Activated CD8-positive, alpha-beta memory T cell treated with anti-CD3 and anti-CD28 coated beads, Interleukin-2, amount 50 U/mL, for 24 hours (primary cell): ENCODE data around the gene CARHSP1.
"Not testable (repeated sequence)": the region's sequence is repeated elsewhere in the genome, so short reads cannot be mapped to it uniquely, and the experiment has no call there.

Source experiments
- DNase-seq: peaks from one replicate; pipeline ENCODE4 v3.0.0-alpha.2; 2020; ENCODE audit errors: extremely low read depth

Gene CARHSP1

DNA sequence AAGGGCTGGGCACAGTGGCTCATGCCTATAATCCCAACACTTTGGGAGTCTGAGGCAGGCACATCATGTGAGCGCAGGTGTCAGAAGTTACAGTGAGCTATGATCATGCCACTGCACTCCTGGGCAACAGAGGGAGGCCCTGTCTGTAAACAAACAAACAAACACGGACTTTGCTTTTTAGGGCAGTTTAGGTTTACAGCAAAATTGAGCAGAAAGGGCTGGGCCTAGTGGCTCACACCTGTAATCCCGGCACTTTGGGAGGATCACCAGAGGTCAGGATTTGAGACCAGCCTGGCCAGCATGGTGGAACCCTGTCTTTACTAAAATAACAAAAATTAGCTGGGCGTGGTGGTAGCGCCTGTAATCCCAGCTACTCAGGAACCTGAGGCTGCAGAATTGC is 3.3 kb upstream of the CARHSP1 start:
- no peak for DNase-seq

DNA sequence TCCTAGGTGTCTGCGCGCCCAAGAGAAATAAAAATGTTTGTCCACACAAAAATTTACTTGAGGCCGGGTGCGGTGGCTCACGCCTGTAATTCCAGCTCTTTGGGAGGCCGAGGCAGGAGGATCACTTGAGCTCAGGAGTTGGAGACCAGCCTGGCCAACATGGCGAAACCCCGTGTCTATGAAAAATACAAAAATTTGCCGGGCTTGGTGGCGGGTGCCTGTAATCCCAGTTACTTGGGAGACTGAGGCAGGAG is 1.1 kb upstream of the CARHSP1 start:
- not testable (repeated sequence) for DNase-seq

DNA sequence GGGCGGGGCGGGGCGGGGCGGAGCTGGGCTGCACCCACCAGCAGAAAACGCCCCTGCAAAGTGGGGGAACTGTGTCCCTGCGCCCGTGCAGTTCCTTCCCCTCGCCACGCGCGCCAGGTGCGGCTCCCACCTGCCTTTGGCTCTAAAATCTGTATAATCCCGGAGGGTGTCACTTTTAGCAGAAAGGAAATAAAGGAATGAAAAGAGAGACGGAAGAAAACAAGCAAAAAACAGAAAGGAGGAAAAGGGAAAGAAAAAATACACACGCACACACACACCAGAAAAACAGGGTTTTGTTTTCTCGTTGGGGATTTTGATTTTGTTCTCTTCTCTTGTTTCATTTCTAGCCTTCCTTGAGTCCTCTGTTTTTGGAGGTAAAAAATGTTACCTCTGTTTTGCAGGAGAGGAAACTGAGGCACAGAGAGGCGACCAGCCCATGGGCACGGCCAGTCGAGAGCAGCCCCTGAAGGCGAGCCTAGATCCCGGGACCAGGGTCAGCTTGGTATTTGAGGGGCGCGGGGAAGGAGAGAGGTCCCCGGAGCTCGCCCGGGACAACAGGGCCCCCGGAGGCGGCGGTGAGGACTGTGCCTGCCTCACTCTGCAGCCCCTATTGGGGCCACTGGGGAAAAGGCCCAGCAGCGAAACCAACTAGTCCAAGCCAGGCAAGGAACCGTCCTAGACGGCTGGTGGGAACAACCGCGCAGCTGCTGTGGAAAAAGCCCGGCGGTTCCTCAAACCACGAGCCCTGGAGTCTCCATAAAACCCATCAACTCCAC is 594 bp upstream of the CARHSP1 start:
- no peak for DNase-seq

- DNase-seq: no peak
Observed at GRCh38 chr16:8867932-8868415, 832 bp downstream of the CARHSP1 start.

DNA sequence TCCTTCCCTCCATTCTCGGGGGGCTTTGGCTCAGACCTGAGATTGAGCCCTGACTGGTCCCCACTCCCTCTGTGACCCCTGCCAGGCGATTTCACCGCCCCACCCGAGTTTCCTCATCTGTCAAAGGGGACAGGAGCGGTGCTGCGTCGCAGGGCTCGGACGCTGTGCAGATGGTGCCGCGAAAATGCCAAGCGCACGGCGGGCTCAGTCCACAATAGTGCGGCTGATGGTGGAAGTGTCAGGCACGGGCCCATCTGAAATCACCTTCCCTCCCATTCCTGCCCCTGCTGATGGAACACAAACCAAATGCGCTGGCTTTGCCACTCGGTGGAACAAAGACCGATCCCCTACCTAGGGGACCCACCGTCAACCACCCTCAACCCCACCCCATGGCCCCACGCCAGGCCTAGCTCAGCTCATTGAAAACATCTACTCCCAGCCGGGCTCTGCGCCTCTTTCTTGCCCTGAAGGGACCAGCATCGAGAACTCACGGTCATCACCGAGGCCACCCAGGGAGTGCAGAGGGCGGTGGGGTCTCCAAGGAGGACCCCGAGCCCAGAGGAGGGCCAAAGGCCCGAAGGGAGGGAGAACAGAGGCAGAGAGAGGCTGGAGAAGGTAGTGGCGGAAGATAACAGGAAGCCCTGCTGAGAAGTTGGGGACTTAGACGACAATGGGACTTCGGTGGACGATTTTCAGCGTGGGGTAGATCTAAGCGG is 1.4 kb downstream of the CARHSP1 start:
- no peak for DNase-seq

GRCh38 chr16:8866884-8867215 is 2.0 kb downstream of the CARHSP1 start:
- DNase-seq: no peak

GRCh38 chr16:8866118-8866883 is 2.5 kb downstream of the CARHSP1 start:
- no peak for DNase-seq

GRCh38 chr16:8865145-8865882 is 3.5 kb downstream of the CARHSP1 start:
- DNase-seq: no peak

DNA sequence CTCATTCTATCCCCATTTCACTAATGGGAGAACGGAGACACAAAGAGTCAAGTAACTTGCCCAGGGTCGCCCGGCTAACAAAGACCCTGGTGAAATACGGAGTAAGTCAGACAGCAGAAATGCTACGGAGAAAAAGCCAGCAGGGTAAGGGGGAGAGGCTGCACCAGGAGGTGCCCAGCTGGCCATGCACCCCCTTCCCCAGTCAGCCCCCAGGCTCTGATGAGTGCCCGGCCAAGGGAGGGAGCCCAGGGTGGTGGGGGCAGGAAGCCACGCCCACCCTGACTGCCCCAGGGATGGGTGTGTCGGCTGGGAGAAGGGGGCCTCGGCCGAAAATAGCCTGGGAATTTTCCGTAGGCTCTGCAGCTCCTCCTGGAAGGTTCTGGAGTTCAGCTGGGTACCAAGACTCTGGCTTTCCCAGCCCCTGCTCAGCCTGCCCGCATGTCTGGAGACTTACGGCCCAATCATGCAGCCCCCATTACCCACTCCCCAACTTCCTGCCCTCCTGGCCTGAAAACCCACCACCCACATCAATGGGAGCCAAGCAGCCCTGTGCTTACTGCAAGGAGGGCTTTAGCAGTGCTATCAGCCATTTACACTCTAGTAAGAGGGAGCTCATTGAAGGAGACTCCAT is 4.2 kb downstream of the CARHSP1 start:
- DNase-seq: no peak

DNA sequence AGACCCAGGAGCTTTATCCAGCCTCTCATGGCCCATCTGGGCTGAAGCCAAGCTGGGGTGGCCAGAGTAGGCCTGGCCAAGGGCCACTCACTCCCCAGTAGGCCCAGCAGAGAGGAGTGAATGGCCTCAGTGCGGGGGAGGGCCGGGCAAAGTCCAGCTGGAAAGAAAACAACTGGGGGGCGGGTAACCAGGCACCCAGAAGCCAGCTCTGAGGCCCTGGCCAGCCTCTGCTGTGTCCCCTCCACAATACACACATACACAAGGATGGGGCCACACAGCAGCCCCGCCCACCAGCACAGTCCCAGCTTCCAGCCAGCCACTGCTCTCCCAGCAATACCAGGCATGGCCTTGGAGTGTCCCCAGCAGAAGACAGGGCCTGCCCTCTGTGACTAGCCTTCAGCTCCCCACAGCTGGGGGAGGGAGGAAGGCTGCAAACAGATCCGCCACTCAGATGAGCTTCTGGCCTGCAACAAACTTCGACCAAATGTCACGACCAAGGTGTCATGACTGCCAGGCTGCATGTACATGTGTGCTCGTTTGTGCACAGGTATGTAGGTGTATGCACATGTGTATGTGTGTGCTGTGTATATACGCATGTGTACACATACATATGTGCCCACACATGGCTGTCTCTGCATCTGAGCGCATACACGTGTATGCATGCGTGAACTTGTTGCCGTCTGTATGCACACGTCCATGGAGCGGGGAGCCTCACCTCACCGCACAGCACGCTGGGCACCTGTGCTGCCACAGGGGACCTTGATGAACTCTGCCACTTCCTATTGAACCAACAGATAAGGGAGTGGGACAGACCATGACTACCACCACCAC is 5.0 kb downstream of the CARHSP1 start:
- no peak for DNase-seq

DNA sequence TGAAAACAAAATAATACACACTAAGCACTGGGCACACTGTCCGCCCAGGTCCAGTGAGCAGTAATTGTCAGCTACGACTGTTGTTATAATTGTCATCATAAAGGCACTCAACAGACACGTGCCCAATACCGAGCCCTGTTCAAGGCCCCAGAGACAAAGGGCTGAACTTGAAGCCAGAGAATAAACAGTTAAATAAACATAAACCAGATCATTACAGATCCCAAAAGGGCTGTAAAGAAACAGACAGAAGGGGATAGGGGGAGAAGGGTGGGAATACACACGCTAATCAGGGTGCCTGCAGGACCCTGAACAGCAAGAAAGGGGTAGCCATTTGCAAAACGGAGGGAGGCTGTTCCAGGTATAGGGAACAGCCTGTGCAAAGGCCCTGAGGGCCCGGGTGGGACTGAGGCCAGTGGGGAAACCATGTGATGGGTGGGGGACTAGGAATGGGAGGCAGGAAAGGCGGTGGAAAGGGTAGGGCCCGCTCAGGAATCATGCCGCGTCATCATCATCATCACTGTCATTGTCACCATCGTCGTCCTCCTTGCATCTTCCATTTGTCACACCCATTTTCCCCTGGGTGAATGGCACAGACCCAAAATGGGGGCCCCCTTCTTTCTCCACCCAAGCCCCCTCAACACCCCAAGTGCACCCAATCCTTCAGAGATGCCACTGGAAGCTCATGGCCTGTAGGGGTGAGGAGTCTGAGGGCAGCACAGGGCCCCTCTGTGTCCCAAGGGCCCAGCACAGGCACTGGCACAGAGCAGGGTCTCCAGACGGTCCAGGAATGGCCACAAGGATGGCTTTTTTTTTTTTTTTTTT is 6.3 kb downstream of the CARHSP1 start:
- no peak for DNase-seq

GRCh38 chr16:8861563-8862308 is 7.1 kb downstream of the CARHSP1 start:
- no peak for DNase-seq

- no peak for DNase-seq
Observed at GRCh38 chr16:8859913-8860881, 8.6 kb downstream of the CARHSP1 start.

GRCh38 chr16:8858994-8859912 is 9.6 kb downstream of the CARHSP1 start:
- DNase-seq: no peak

DNA sequence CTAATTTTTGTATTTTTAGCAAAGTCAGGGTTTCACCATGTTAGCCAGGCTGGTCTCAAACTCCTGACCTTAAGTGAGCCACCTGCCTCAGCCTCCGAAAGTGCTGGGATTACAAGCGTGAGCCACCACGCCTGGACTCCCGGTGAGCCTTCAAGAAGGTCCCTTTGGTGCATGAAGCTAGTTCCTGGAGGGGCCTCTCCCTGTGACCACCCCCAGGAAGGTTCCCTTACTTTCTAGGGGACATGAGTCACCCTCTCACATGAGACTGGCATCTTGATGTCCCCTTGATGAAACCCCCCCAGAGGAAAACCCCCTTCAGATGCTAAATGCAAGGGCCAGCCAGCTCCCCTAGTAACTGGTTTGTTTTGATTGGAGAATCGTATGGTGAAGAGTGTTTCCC is 12.8 kb downstream of the CARHSP1 start:
- no peak for DNase-seq

GRCh38 chr16:8855051-8855786 is 13.6 kb downstream of the CARHSP1 start:
- no peak for DNase-seq
